ENCODE results near the gene MRPL23.

DNA sequence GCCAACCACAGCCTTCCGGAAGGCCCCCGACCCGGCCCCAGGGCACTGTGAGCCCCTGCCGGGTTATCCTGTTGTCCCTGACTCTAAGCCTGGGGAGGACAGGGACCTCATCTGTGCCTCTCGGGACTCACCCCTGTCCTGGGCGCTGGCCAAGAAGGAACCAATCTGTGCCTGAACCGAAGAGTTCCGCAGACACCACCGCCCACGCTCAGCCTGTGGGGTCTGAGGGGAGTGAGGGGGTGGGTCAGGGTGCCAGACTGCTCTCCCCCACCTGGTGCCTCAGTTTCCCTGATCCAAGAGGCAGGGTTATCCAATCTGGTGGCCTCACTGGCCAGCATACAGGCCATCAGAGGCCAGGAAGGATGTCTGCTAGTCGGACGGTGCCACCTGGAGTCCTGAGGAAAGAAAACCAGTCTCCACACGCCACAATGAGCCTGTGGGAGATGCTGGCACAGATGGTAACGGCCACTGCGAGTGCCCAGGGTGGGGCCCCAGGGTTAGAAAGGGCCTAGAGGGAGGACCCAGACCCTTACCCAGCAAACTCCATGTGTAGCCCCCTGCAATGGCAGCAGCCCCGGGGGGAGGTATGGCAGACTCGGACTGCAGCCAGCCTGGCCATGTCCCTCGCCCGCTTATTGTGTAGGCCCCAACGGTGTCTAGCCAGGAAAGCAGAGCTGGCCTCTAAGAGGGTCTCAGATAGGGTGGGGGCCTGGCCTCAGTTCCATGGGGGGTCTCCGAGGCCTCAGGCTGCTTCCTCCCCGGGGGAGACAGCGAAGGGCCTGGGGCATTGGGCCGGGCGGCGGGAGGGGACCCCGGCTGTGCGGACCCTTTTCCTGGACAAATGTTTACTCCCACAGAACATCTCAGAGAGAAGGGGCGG lies 28.5 kb upstream of the MRPL23 start:
- TF ChIP-seq POLR2A (IDR thresholded peaks at IDR 0.05) = no peak
- TF ChIP-seq CTCF (IDR thresholded peaks at IDR 0.05) = no peak
- TF ChIP-seq POLR2AphosphoS5 (IDR thresholded peaks at IDR 0.05) = no peak
